Left ventricle myocardium inferior (tissue), 1 donor: Measurements from ENCODE around the gene ST7. TPM values are rescaled to one million over a fixed set of nuclear protein-coding genes. Genes with fewer than 3 reads are reported as not detected.

Experiments
- DNase-seq: peaks from one replicate; pipeline ENCODE4 v3.0.0-alpha.2; 2020
- H3K27ac ChIP-seq: fragments of 200-600 bp; replicated peaks from 2 replicates; pipeline ENCODE4 v1.8.0; 2021
- H3K27me3 ChIP-seq: fragments of 200-600 bp; 2 replicates; pipeline ENCODE4 v1.8.0; 2021; ENCODE audit warnings: low read depth
- H3K36me3 ChIP-seq: fragments of 200-600 bp; 2 replicates; pipeline ENCODE4 v1.8.0; 2021
- H3K4me1 ChIP-seq: fragments of 200-600 bp; 2 replicates; pipeline ENCODE4 v1.8.0; 2021
- H3K4me3 ChIP-seq: fragments of 200-600 bp; 2 replicates; pipeline ENCODE4 v1.8.0; 2021; ENCODE audit warnings: mild to moderate bottlenecking, moderate library complexity
- H3K9me3 ChIP-seq: fragments of 200-600 bp; replicated peaks from 2 replicates; pipeline ENCODE4 v1.8.0; 2021
- intact Hi-C: fragments of 100-400 bp; cut with micrococcal nuclease; formaldehyde crosslinking; loops from one replicate; pipeline ENCODE4 v1.11.0; 2022
- total RNA-seq: library from RNA; stranded (reverse); fragmentation: NEBNext Ultra II Directional; extraction: Animal tissue kit (Norgen Biotek cat#: 25700); gene quantifications from one replicate; pipeline ENCODE4 v1.2.1, GENCODE V29; 2021
- TF ChIP-seq, protein P1 (sequence below): fragments of 200-600 bp; IDR thresholded peaks from 2 replicates; pipeline ENCODE4 v1.8.0; 2021; ENCODE audit warnings: antibody characterized with exemption, mild to moderate bottlenecking, borderline replicate concordance
- donor health status: DM: no; HTN: yes; CAD: no; lungs with severe emphysema.

Gene ST7
- total RNA-seq, 1 donor from 2014 or later: 28.5 TPM

- no peak for DNase-seq
- peaks cover 5% of the 10 kb centered on the region for H3K36me3 ChIP-seq
- no peaks in the 10 kb centered on the region for H3K9me3 ChIP-seq
- TF ChIP-seq, protein P1, sequence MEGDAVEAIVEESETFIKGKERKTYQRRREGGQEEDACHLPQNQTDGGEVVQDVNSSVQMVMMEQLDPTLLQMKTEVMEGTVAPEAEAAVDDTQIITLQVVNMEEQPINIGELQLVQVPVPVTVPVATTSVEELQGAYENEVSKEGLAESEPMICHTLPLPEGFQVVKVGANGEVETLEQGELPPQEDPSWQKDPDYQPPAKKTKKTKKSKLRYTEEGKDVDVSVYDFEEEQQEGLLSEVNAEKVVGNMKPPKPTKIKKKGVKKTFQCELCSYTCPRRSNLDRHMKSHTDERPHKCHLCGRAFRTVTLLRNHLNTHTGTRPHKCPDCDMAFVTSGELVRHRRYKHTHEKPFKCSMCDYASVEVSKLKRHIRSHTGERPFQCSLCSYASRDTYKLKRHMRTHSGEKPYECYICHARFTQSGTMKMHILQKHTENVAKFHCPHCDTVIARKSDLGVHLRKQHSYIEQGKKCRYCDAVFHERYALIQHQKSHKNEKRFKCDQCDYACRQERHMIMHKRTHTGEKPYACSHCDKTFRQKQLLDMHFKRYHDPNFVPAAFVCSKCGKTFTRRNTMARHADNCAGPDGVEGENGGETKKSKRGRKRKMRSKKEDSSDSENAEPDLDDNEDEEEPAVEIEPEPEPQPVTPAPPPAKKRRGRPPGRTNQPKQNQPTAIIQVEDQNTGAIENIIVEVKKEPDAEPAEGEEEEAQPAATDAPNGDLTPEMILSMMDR: no peak
- intact Hi-C loops: no loop called here
- H3K4me1 ChIP-seq: peaks cover 4% of the 10 kb centered on the region
- H3K27ac ChIP-seq: no peak overlapping the region
- no peak overlapping the region for H3K4me3 ChIP-seq
- H3K27me3 ChIP-seq: no peaks in the 10 kb centered on the region
Observed at GRCh38 chr7:117146059-117146458, 192.8 kb downstream of the ST7 start.

DNA sequence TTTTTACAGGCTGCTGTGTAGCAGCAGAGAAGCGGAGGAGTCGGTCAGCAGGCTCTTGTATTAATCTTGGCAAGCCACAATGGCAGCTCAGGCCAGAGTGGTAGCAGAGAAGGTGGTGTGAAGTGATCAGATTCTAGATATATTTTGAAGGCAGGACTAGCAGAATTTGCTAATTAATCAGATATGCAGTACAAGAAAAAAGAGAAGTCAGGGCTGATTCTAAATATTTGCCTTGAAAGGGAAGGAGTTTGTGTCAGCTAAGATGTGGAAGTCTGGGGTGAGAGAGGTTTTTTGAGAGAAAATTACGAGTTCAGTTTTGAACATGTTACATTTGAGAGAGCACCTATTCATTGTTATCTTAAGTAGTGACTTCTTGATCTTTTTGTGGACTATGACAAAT is 193.2 kb downstream of the ST7 start:
- Histone ChIP-seq H3K36me3 (peaks cover 5% of the 10 kb centered on the region), H3K4me3 (no peak overlapping the region), H3K4me1 (peaks cover 5% of the 10 kb centered on the region), H3K27ac (no peak overlapping the region), H3K9me3 (no peaks in the 10 kb centered on the region), H3K27me3 (no peaks in the 10 kb centered on the region)
- TF ChIP-seq, protein P1: no peak
- intact Hi-C loops: no loop called here
- no peak for DNase-seq

DNA sequence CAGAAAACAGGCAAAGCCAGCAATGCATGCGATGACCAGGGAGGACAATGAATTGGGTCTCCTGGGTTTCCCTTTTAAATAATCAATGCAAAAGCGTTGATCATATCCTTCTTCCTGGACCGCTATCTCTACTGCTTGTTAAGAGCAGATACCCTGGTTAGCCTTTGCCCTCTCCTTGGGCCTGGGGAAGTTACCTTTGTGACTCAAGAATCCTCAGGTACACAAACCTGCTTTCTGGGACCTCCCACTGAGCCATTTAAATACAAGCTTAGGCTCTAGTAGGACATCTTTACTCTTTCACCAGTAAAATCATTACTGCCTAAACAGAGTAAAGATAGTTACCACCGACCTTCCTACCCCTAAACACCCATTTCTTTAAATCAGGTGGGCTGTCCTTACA is 195.7 kb downstream of the ST7 start:
- intact Hi-C loops: no loop called here
- DNase-seq: no peak

GRCh38 chr7:117149692-117150091 is 196.4 kb downstream of the ST7 start:
- intact Hi-C loops: no loop called here
- DNase-seq: no peak
- Histone ChIP-seq H3K36me3 (no peaks in the 10 kb centered on the region), H3K4me1 (peaks cover 34% of the 10 kb centered on the region), H3K4me3 (no peak overlapping the region), H3K27ac (no peak overlapping the region), H3K9me3 (no peaks in the 10 kb centered on the region), H3K27me3 (no peaks in the 10 kb centered on the region)
- TF ChIP-seq, protein P1: no peak

More for the DNA sequence above, 195.7 kb downstream of the ST7 start:
- TF ChIP-seq, protein P1: no peak
- H3K9me3 ChIP-seq: no peaks in the 10 kb centered on the region
- no peaks in the 10 kb centered on the region for H3K36me3 ChIP-seq
- no peak overlapping the region for H3K4me3 ChIP-seq
- no peak overlapping the region for H3K27ac ChIP-seq
- H3K4me1 ChIP-seq: peaks cover 28% of the 10 kb centered on the region
- H3K27me3 ChIP-seq: no peaks in the 10 kb centered on the region

GRCh38 chr7:117152213-117153007 is 199.1 kb downstream of the ST7 start:
- no peaks in the 10 kb centered on the region for H3K27me3 ChIP-seq
- H3K36me3 ChIP-seq: no peaks in the 10 kb centered on the region
- no peak overlapping the region for H3K4me3 ChIP-seq
- DNase-seq: no peak
- H3K9me3 ChIP-seq: no peaks in the 10 kb centered on the region
- TF ChIP-seq, protein P1: no peak
- H3K4me1 ChIP-seq: peaks cover 57% of the 10 kb centered on the region
- intact Hi-C loops: no loop called here
- H3K27ac ChIP-seq: peak overlapping the region; percentile 30
